Osteoblast (primary cell): Measurements from ENCODE around the gene RHBDF2. TPM values are rescaled to one million over a fixed set of nuclear protein-coding genes. Genes with fewer than 3 reads are reported as not detected.

ENCODE experiments used
- DNase-seq: peaks from one replicate; pipeline ENCODE4 v3.0.0; 2011; ENCODE audit warnings: low spot score, mixed read lengths; ENCODE audit not compliant: insufficient read length; ENCODE audit errors: missing footprints
- H2AFZ ChIP-seq: 2 replicates; pipeline ENCODE4 v1.6.0; 2011; ENCODE audit warnings: mild to moderate bottlenecking, low read length
- H3K27ac ChIP-seq: 2 replicates; pipeline ENCODE4 v1.5.1; 2011; ENCODE audit warnings: mild to moderate bottlenecking, low read depth, low read length, moderate library complexity
- H3K27me3 ChIP-seq: 2 replicates; pipeline ENCODE4 v1.6.0; 2012; ENCODE audit warnings: mild to moderate bottlenecking, control low read depth, inconsistent platforms, low read length, moderate library complexity; ENCODE audit not compliant: insufficient read depth
- H3K36me3 ChIP-seq: 2 replicates; pipeline ENCODE4 v1.5.1; 2011; ENCODE audit warnings: mild to moderate bottlenecking, low read length, control low read depth, moderate library complexity; ENCODE audit not compliant: insufficient read depth
- H3K4me1 ChIP-seq: 2 replicates; pipeline ENCODE4 v1.5.1; 2011; ENCODE audit warnings: mild to moderate bottlenecking, low read length, control low read depth, moderate library complexity; ENCODE audit not compliant: insufficient read depth
- H3K4me2 ChIP-seq: 2 replicates; pipeline ENCODE4 v1.6.0; 2011; ENCODE audit warnings: mild to moderate bottlenecking, low read length; ENCODE audit not compliant: insufficient read depth
- H3K4me3 ChIP-seq: fragments of 200-600 bp; sonication (generic); 3 replicates; pipeline ENCODE4 v1.5.1; 2012; ENCODE audit warnings: mild to moderate bottlenecking, low read length, inconsistent platforms; ENCODE audit not compliant: insufficient read depth
- H3K79me2 ChIP-seq: 2 replicates; pipeline ENCODE4 v1.6.0; 2012; ENCODE audit warnings: mild to moderate bottlenecking, low read length, control low read depth, inconsistent platforms; ENCODE audit not compliant: insufficient read depth
- H3K9me3 ChIP-seq: 2 replicates; pipeline ENCODE4 v1.5.1; 2011; ENCODE audit warnings: low read depth, low read length, control low read depth
- H4K20me1 ChIP-seq: 2 replicates; pipeline ENCODE4 v1.6.0; 2012; ENCODE audit warnings: mild to moderate bottlenecking, low read length, control low read depth; ENCODE audit not compliant: insufficient read depth
- total RNA-seq: library from RNA; depleted of rRNA; stranded (reverse); fragments of >200 nt; gene quantifications from 2 replicates; pipeline ENCODE4 v1.2.3, GENCODE V29; 2012
- TF ChIP-seq, protein P1 (sequence below): IDR thresholded peaks from 2 replicates; pipeline ENCODE4 v1.5.1; 2011; ENCODE audit warnings: mild to moderate bottlenecking, low read depth, low read length, moderate library complexity; ENCODE audit errors: extremely low read depth

Gene RHBDF2
- total RNA-seq, 1 donor: 8.3 TPM

DNA sequence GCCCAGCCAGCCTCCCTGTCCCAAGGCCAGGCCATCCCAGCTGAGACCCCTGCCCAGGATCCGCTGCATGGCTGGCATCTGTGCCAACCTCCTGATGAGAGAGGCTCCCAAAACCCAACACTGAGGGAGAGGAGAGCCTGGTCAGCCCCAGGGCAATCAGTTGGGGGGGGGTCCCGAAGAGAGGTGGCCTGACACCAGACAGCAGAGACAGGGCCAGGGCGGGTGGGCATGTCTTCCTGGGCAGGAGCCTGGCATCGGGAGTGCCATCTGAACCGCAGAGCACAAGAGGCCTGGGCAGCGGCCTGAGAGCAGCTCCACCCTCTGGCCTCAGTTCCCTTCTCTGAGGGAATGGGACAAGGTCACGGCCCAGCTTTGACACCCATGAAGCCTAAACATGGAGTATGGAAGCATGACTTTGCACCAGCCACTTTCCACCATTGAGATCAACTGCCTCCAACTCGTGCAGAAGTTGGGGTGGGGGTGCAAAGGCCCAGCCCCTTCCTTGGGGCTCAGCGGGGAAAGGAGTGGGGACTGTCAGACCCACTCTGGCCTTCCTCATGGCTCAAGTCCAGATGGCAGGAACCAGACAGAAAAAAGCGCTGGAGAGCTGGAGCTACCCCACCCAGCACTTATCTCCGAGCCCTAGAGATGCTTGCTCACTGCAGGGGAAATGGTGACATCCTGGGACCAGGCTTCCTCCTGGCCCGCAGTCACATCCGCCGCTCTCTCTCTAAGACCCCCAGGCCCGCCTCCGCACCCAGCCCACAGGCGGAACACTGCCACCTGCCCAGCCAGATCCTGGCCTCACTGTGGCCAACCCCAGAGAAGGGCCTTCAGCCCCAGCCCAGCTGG is 9.7 kb downstream of the RHBDF2 start:
- H3K27me3 ChIP-seq: no peaks in the 10 kb centered on the region
- TF ChIP-seq, protein P1, sequence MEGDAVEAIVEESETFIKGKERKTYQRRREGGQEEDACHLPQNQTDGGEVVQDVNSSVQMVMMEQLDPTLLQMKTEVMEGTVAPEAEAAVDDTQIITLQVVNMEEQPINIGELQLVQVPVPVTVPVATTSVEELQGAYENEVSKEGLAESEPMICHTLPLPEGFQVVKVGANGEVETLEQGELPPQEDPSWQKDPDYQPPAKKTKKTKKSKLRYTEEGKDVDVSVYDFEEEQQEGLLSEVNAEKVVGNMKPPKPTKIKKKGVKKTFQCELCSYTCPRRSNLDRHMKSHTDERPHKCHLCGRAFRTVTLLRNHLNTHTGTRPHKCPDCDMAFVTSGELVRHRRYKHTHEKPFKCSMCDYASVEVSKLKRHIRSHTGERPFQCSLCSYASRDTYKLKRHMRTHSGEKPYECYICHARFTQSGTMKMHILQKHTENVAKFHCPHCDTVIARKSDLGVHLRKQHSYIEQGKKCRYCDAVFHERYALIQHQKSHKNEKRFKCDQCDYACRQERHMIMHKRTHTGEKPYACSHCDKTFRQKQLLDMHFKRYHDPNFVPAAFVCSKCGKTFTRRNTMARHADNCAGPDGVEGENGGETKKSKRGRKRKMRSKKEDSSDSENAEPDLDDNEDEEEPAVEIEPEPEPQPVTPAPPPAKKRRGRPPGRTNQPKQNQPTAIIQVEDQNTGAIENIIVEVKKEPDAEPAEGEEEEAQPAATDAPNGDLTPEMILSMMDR: no peak
- H3K27ac ChIP-seq: no peak overlapping the region
- H3K36me3 ChIP-seq: no peaks in the 10 kb centered on the region
- no peak overlapping the region for H3K4me3 ChIP-seq
- H3K79me2 ChIP-seq: peaks cover 4% of the 10 kb centered on the region
- H3K9me3 ChIP-seq: no peaks in the 10 kb centered on the region
- H3K4me1 ChIP-seq: peaks cover 22% of the 10 kb centered on the region
- DNase-seq: no peak
- no peaks in the 10 kb centered on the region for H4K20me1 ChIP-seq
- no peak overlapping the region for H3K4me2 ChIP-seq
- no peak overlapping the region for H2AFZ ChIP-seq

DNA sequence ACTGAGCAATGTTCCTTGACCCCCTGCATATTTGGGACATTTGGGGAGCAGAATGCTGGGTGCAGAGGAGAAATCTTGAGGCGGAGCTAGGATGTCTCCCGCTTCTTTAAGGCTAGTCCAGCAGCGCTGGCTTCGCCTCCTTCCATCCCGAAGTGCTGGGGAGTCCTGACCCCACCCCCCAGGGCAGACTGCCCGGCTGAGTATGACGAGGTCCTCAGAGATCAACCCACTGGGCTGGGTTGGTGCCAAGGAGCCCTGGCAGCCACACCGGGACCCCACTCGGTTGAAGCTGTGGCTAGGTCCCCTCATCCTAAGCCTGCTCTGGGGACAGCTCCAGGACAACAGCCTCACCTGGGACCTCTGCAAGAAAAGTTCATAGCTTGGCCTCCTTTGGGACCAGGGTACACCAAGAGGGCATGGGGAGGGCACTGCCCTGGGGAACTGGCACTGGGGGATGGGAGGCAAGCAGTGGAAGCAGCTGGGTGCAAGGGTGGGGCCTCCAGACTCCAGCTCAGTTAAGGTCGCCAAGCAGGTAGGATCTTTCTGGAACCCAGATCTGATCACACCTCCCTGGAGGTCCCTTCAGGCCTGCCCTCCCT is 11.0 kb downstream of the RHBDF2 start:
- no peak overlapping the region for H2AFZ ChIP-seq
- H3K9me3 ChIP-seq: no peaks in the 10 kb centered on the region
- no peaks in the 10 kb centered on the region for H3K36me3 ChIP-seq
- no peak overlapping the region for H3K4me3 ChIP-seq
- H4K20me1 ChIP-seq: no peaks in the 10 kb centered on the region
- H3K27ac ChIP-seq: no peak overlapping the region
- H3K27me3 ChIP-seq: no peaks in the 10 kb centered on the region
- no peak for DNase-seq
- no peak overlapping the region for H3K4me2 ChIP-seq
- no peaks in the 10 kb centered on the region for H3K79me2 ChIP-seq
- TF ChIP-seq, protein P1: no peak
- peaks cover 22% of the 10 kb centered on the region for H3K4me1 ChIP-seq

DNA sequence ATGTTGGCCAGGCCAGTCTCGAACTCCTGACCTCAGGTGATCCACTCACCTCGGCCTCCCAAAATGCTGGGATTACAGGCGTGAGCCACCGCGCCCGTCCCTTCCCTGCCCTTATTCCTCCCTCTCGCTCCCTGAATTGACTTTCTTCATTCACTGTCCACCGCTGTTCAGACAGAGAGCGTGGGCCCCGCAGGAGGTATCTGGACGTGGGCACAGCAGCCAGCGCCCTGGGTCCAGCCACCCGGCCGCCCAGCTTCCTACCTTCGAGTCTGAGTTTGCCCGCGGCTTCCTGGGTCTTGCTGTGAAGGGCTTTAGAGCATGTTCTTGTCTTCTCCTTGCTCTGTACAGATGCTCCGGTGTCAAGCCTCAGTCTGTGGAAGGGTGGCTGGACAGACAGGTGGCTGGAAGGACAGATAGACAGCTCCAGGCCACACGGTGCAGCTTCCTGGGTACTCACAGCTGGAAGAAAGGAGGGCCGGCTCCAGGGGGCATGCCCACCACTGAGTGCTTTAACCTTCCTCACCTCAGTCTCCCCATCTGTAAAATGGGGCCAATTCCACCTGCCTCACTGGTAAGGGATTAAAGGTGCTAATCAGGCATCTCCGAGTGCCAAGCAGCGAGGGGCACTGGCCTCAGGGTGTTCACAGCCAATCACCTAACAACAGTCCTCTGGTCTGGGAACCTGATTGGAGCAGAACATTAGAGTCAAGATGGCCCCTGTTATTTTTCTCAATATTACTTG is 13.6 kb downstream of the RHBDF2 start:
- Histone ChIP-seq H3K27ac (no peak overlapping the region), H2AFZ (no peak overlapping the region), H3K9me3 (no peaks in the 10 kb centered on the region), H3K27me3 (no peaks in the 10 kb centered on the region), H3K4me2 (no peak overlapping the region), H3K4me1 (peaks cover 12% of the 10 kb centered on the region), H3K4me3 (no peak overlapping the region), H3K36me3 (no peaks in the 10 kb centered on the region), H4K20me1 (no peaks in the 10 kb centered on the region), H3K79me2 (no peaks in the 10 kb centered on the region)
- TF ChIP-seq, protein P1: no peak
- no peak for DNase-seq

DNA sequence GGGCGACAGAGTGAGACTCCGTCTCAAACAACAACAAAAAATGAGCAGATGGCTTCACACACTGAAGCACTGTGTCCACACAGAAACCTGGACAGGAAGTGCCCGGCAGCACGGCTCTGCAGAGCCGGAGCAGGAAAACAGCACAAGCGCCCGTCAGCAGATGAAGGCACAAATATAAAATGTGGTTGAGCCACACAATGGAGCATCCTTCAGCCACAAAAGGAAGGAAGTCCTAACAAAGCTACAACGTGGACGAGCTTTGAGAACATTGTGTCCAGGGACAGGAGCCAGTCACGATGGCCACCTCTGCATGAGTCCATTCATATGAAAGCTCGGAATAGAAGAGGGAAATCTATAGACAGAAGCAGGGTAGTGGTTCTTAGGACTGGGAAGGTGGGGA is 15.7 kb downstream of the RHBDF2 start:
- H3K4me3 ChIP-seq: no peak overlapping the region
- no peaks in the 10 kb centered on the region for H3K79me2 ChIP-seq
- H3K4me2 ChIP-seq: no peak overlapping the region
- H3K36me3 ChIP-seq: no peaks in the 10 kb centered on the region
- peaks cover 11% of the 10 kb centered on the region for H3K4me1 ChIP-seq
- H3K27ac ChIP-seq: no peak overlapping the region
- no peak for DNase-seq
- no peaks in the 10 kb centered on the region for H4K20me1 ChIP-seq
- H3K9me3 ChIP-seq: no peaks in the 10 kb centered on the region
- peak overlapping the region; percentile 25 for H2AFZ ChIP-seq
- TF ChIP-seq, protein P1: no peak
- H3K27me3 ChIP-seq: no peaks in the 10 kb centered on the region
